Vagina (tissue), 2 donors: ENCODE measurements around the gene BTN1A1. TPM values are rescaled to one million over a fixed set of nuclear protein-coding genes. Genes with fewer than 3 reads are reported as not detected.
"Not testable (repeated sequence)": the region's sequence is repeated elsewhere in the genome, so short reads cannot be mapped to it uniquely, and the experiment has no call there.

Source experiments
- DNase-seq, 2 donors: peaks; one replicate each; pipeline ENCODE4 v3.0.0-alpha.2; 2017; ENCODE audit errors: extremely low spot score in 2 of 2
- H3K27ac ChIP-seq: fragments of 200-600 bp; sonication (generic); one replicate; pipeline ENCODE4 v1.5.1; 2019
- H3K27me3 ChIP-seq: fragments of 200-600 bp; sonication (generic); one replicate; pipeline ENCODE4 v1.5.1; 2019
- H3K36me3 ChIP-seq, 2 donors: fragments of 200-600 bp; sonication (generic); one replicate each; pipeline ENCODE4 v1.5.1; 2017 to 2019
- H3K4me1 ChIP-seq: fragments of 200-600 bp; sonication (generic); one replicate; pipeline ENCODE4 v1.5.1; 2019
- H3K4me3 ChIP-seq, 2 donors: fragments of 200-600 bp; sonication (generic); 1 replicate in 1 of 2; 2 replicates in 1 of 2; pipeline ENCODE4 v1.5.1; 2016 to 2019
- H3K9me3 ChIP-seq: fragments of 200-600 bp; sonication (generic); one replicate; pipeline ENCODE4 v1.5.1; 2019
- POLR2A ChIP-seq, 2 donors: fragments of 450-650 bp; IDR thresholded peaks; one replicate each; pipeline ENCODE4 v1.6.1; 2017; ENCODE audit warnings: antibody characterized with exemption in 2 of 2, mild to moderate bottlenecking in 2 of 2, moderate library complexity in 2 of 2
- POLR2AphosphoS5 ChIP-seq, 2 donors: sonication (generic); formaldehyde crosslinking; IDR thresholded peaks; one replicate each; pipeline ENCODE4 v1.9.0; 2017; ENCODE audit warnings: antibody characterized with exemption in 2 of 2, mild to moderate bottlenecking in 2 of 2, low read depth in 1 of 2; ENCODE audit not compliant: insufficient read depth in 1 of 2
- intact Hi-C: fragments of 100-400 bp; cut with DNase I; formaldehyde crosslinking; loops from one replicate; pipeline ENCODE4 v1.15.1; 2023
- total RNA-seq: library from RNA; depleted of rRNA; stranded (reverse); fragments of >200 nt; gene quantifications from one replicate; pipeline ENCODE4 v1.2.3, GENCODE V29; 2016
- TF ChIP-seq, protein P1 (sequence below), 3 experiments: fragments of 450-650 bp in 2 of 3; fragments of 200-600 bp in 1 of 3; sonication (generic) in 1 of 3; IDR thresholded peaks; one replicate each; pipeline ENCODE4 v1.5.1; 2017 to 2019; ENCODE audit warnings: antibody characterized with exemption in 3 of 3, mild to moderate bottlenecking in 2 of 3, moderate library complexity in 2 of 3

Gene BTN1A1
- total RNA-seq, 1 donor from 2014 or later, result not detected

DNA sequence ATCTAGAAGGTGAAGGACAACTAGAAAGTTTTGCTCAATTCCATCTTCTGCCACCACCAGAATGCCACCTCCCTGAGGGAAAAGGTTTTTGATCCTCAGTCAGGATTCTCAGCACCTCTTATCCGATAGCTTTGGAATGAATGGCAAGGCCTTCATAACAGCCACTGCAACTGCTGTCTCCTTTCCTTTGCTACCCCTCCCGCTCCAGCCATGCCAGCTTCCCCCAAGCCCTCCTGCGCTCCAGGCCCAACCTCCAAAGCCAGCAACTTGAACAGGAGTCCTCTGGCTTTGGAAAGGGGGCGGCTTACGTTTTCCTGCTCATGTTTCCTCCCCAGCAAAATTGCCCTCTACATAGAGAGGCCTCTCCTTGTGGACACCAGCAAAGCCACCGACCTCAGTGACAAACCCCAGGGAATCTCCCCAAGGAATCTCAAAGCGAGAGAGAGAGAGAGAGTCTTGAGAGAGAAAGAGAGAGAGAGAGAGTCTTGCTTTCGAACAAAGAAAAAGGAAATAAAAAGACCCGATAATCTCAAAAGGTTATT is 42.8 kb upstream of the BTN1A1 start:
- no peaks in the 10 kb centered on the region for H3K9me3 ChIP-seq
- H3K4me3 ChIP-seq, result peak overlapping the region; percentile 72 to 92
- TF ChIP-seq POLR2AphosphoS5 (IDR thresholded peaks at IDR 0.05; ENCODE audit: insufficient read depth in 1 of 2, low read depth in 1 of 2) (no peak), POLR2A (IDR thresholded peaks at IDR 0.05) (no peak)
- TF ChIP-seq, protein P1, sequence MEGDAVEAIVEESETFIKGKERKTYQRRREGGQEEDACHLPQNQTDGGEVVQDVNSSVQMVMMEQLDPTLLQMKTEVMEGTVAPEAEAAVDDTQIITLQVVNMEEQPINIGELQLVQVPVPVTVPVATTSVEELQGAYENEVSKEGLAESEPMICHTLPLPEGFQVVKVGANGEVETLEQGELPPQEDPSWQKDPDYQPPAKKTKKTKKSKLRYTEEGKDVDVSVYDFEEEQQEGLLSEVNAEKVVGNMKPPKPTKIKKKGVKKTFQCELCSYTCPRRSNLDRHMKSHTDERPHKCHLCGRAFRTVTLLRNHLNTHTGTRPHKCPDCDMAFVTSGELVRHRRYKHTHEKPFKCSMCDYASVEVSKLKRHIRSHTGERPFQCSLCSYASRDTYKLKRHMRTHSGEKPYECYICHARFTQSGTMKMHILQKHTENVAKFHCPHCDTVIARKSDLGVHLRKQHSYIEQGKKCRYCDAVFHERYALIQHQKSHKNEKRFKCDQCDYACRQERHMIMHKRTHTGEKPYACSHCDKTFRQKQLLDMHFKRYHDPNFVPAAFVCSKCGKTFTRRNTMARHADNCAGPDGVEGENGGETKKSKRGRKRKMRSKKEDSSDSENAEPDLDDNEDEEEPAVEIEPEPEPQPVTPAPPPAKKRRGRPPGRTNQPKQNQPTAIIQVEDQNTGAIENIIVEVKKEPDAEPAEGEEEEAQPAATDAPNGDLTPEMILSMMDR (IDR thresholded peaks at IDR 0.05), result no peak
- H3K4me1 ChIP-seq, result peaks cover 47% of the 10 kb centered on the region
- peaks cover 0 to 27% of the 10 kb centered on the region in 2 donors for H3K36me3 ChIP-seq
- no peak for DNase-seq
- H3K27me3 ChIP-seq, result no peaks in the 10 kb centered on the region
- H3K27ac ChIP-seq, result peak overlapping the region; percentile 96
- intact Hi-C loops, result loop anchor here (5.0 kb wide), 1 partner anchor 95 kb away; no protein-coding TSS in a partner anchor

GRCh38 chr6:26457806-26458688 is 42.1 kb upstream of the BTN1A1 start, which contains the start of gene BTN2A1:
Gene BTN2A1, plus strand, starts transcription at chr6:26457955. Its CDS starts 682 bp downstream, at chr6:26458637.
- no peaks in the 10 kb centered on the region for H3K27me3 ChIP-seq
- peak within 1 kb of the TSS; percentile 96 for H3K27ac ChIP-seq
- TF ChIP-seq, protein P1 (IDR thresholded peaks at IDR 0.05), result no peak
- no peak for TF ChIP-seq POLR2A (IDR thresholded peaks at IDR 0.05)
- TF ChIP-seq POLR2AphosphoS5 (IDR thresholded peaks at IDR 0.05; ENCODE audit: insufficient read depth in 1 of 2, low read depth in 1 of 2), result peak; percentile 65 to 80
- peak in 1 of 2 donors; percentile 92 for DNase-seq
- H3K36me3 ChIP-seq, result peaks cover 0 to 34% of the 10 kb centered on the region in 2 donors
- H3K4me1 ChIP-seq, result peaks cover 47% of the 10 kb centered on the region
- H3K4me3 ChIP-seq, result peak within 1 kb of the TSS; percentile 72 to 92
- intact Hi-C loops, result loop anchor here (5.0 kb wide), 1 partner anchor 96 kb away; no protein-coding TSS in a partner anchor
- H3K9me3 ChIP-seq, result no peaks in the 10 kb centered on the region

GRCh38 chr6:26459023-26459810 is 40.9 kb upstream of the BTN1A1 start:
- no peak overlapping the region for H3K27ac ChIP-seq
- peak overlapping the region; percentile 72 to 92 for H3K4me3 ChIP-seq
- H3K9me3 ChIP-seq, result no peaks in the 10 kb centered on the region
- H3K27me3 ChIP-seq, result no peaks in the 10 kb centered on the region
- DNase-seq, result no peak
- TF ChIP-seq POLR2A (IDR thresholded peaks at IDR 0.05) (no peak), POLR2AphosphoS5 (IDR thresholded peaks at IDR 0.05; ENCODE audit: insufficient read depth in 1 of 2, low read depth in 1 of 2) (no peak)
- TF ChIP-seq, protein P1 (IDR thresholded peaks at IDR 0.05), result no peak
- intact Hi-C loops, result loop anchor here (5.0 kb wide), 1 partner anchor 97 kb away; no protein-coding TSS in a partner anchor
- H3K4me1 ChIP-seq, result peaks cover 47% of the 10 kb centered on the region
- peaks cover 0 to 45% of the 10 kb centered on the region in 2 donors for H3K36me3 ChIP-seq

DNA sequence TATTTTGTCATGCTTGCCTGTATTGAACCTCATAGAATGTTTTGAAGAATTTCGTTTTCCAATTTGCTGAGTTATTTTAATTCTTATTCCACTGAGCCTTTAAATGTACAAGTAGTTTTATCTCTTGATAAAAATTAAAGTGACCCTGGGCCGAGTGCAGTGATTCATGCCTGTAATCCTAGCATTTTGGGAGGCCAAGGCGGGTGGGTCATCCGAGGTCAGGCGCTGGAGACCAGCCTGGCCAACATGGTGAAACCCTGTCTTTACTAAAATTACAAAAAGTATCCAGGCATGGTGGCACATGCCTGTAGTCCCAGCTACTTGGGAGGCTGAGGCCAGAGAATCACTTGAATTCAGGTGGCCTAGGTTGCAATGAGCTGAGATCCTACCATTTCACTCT is 38.8 kb upstream of the BTN1A1 start:
- H3K27me3 ChIP-seq, H3K9me3 ChIP-seq, H3K27ac ChIP-seq, H3K4me3 ChIP-seq, DNase-seq: not testable (repeated sequence)
- Histone ChIP-seq H3K4me1 (peaks cover 47% of the 10 kb centered on the region), H3K36me3 (peaks cover 0 to 67% of the 10 kb centered on the region in 2 donors)
- intact Hi-C loops, result loop anchor here (5.0 kb wide), 1 partner anchor 1379 kb away; no protein-coding TSS in a partner anchor

DNA sequence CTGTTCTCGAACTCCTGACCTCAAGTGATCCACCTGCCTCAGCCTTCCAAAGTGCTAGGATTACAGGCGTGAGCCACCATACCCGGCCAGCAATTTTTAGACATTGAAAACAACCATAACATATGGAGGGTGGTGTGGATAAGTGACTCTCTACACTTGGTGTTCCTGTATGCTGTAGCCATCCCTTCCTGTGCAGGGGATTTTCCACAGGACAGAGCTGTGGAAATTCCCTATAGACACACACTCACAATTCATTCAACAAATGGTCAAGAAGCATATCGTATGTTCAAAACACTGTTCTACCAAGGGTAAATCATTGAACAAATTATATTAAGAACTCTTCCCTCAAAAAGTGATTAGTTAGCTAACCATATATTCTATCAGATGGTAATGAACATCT is 36.1 kb upstream of the BTN1A1 start:
- TF ChIP-seq POLR2A (IDR thresholded peaks at IDR 0.05) (no peak), POLR2AphosphoS5 (IDR thresholded peaks at IDR 0.05; ENCODE audit: insufficient read depth in 1 of 2, low read depth in 1 of 2) (no peak)
- TF ChIP-seq, protein P1 (IDR thresholded peaks at IDR 0.05), result no peak
- no peak overlapping the region for H3K27ac ChIP-seq
- peaks cover 34% of the 10 kb centered on the region for H3K4me1 ChIP-seq
- no peak overlapping the region for H3K4me3 ChIP-seq
- H3K9me3 ChIP-seq, result no peaks in the 10 kb centered on the region
- intact Hi-C loops, result loop anchor here (5.0 kb wide), 1 partner anchor 1382 kb away; no protein-coding TSS in a partner anchor
- peaks cover 0 to 93% of the 10 kb centered on the region in 2 donors for H3K36me3 ChIP-seq
- no peaks in the 10 kb centered on the region for H3K27me3 ChIP-seq
- no peak for DNase-seq
